LNCaP clone FGC (cell line): ENCODE results near the gene EGR1.
"Not testable (repeated sequence)": the region's sequence is repeated elsewhere in the genome, so short reads cannot be mapped to it uniquely, and the experiment has no call there.

Source experiments
- DNase-seq: peaks from one replicate; pipeline ENCODE4 v3.0.0-alpha.2; 2011; ENCODE audit warnings: low read depth
- H3K4me3 ChIP-seq: 2 replicates; pipeline ENCODE4 v1.5.1; 2011; ENCODE audit warnings: mild to moderate bottlenecking, low read depth, low read length, control low read depth
- TF ChIP-seq, protein P1 (sequence below): IDR thresholded peaks from 2 replicates; pipeline ENCODE4 v1.5.1; 2012; ENCODE audit warnings: mild to moderate bottlenecking; ENCODE audit not compliant: control insufficient read depth, insufficient read depth; ENCODE audit errors: extremely low read depth

The EGR1 gene

DNA sequence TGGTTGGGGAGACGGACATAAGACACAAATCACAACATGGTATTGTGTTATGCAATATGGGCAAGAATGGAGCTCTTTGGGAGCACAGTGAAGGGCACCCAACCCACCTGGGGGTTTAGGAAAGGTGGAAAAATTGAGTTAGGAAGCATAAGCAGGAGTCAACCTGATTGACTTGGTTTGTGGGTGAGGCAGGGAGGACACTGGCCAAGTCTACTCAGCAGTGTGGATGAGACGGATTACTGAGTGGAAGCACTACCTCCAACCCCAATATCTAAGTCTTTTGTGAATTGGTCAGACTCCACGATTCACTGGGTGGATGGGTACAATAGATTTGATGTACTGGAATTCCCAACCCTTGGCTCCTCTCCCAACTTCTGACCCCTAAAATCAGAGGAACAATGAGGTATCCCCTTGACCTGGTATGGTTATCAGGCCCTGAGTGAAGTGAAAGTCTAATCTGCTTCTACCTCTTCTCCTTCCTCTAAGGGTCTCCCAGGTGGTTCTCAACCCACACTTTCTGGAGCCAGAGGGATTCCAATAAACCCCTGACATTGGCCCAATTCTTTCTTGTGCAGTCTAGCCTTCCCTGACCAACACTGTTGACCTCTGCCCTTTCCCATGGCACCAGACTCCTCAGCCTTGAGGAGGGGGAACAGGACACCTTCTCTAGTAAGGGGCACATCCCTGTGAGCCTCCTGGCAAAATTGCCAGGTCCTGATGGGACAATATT, 5.2 kb downstream of the EGR1 start:
- TF ChIP-seq, protein P1, sequence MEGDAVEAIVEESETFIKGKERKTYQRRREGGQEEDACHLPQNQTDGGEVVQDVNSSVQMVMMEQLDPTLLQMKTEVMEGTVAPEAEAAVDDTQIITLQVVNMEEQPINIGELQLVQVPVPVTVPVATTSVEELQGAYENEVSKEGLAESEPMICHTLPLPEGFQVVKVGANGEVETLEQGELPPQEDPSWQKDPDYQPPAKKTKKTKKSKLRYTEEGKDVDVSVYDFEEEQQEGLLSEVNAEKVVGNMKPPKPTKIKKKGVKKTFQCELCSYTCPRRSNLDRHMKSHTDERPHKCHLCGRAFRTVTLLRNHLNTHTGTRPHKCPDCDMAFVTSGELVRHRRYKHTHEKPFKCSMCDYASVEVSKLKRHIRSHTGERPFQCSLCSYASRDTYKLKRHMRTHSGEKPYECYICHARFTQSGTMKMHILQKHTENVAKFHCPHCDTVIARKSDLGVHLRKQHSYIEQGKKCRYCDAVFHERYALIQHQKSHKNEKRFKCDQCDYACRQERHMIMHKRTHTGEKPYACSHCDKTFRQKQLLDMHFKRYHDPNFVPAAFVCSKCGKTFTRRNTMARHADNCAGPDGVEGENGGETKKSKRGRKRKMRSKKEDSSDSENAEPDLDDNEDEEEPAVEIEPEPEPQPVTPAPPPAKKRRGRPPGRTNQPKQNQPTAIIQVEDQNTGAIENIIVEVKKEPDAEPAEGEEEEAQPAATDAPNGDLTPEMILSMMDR, result no peak
- DNase-seq, result no peak
- H3K4me3 ChIP-seq, result no peak overlapping the region

DNA sequence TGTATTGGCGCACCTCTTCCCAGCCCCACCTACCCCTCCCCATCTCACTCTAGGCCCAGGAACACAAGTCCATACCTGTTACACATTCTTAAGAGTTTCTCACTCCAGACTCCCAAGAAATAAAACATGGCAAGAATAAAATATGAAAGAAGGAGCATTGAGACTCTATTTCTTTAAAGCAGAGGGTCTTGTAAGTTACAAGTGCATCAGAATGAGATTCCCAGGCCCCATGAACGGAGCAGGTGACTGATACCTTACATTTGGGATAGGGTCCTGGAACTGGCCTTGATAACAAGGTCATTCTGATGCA, 5.7 kb downstream of the EGR1 start:
- H3K4me3 ChIP-seq, result no peak overlapping the region
- TF ChIP-seq, protein P1, result no peak
- no peak for DNase-seq

DNA sequence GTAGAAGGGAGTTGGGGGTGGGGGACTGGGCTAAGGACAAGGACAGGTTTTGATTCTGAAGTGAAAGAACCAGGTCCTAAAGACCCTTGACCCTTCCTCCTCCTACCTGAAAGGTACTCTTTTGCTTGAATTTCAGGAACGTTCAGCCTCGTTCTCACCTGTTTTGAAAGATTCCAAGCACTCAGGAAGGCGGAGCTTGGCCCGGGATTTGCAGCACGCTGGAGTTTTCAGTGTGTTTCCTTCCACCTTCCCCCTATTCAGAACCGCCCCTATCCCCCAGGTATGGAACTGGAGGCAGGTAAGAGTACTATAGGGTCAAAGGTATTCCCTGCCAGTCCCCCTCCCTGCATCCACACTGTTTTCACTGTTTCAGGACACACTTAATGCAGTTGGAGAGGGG, 7.1 kb downstream of the EGR1 start:
- TF ChIP-seq, protein P1, result no peak
- no peak overlapping the region for H3K4me3 ChIP-seq
- DNase-seq, result no peak

DNA sequence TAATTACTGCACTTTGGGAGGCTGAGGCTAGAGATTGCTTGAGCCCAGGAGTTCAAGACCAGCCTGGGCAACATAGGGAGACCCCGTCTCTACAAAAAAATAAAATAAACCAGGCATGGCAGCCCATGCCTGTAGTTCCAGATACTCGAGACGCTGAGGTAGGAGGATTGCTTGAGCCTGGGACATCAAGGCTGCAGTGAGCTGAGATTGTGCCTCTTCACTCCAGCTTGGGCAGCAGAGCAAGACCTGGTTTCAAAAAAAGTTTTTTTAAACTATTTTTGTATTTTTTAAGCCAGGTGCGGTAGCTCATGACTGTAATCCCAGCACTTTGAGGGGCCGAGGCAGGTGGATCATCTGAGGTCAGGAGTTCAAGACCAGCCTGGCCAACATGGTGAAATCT, 7.9 kb downstream of the EGR1 start:
- not testable (repeated sequence) for H3K4me3 ChIP-seq, DNase-seq

DNA sequence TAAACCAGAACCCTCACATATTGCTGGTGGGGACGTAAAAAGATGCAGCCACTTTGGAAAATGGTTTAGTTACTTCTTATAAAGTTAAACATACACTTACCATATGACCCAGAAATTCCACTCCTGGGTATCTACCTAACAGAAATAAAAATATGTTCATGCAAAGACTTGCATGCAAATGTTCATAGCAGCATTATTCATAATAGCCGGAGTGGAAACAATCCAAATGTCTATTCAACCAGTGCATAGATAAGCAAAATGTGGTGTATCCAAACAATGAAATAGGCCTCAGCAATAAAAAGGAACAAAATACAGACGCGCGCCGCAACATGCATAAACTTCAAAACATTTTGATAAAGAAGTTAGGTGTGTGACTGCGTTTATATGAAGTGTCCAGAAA, 11.6 kb downstream of the EGR1 start:
- H3K4me3 ChIP-seq, result no peak overlapping the region
- TF ChIP-seq, protein P1, result no peak

DNA sequence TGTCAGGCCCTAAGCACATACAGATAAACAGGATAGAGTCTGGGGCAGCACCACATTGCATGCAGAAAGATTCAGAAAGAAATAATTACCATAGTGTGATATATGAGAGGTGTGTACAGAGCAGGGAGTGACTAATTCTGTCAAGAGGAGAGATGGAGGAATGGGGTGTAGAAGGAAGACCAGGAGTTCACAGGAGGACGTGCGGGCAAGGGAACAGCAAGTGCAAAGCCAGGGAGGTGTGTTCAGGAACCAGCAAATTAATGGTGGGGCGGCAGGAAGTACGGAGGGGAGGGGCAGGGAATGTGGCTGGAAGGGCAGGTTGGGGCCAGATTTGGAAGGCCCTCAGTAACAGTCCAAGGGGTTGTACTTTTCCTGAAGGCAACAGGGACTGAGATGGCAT, 17.4 kb downstream of the EGR1 start:
- TF ChIP-seq, protein P1, result no peak
- no peak for DNase-seq
- no peak overlapping the region for H3K4me3 ChIP-seq

More for the DNA sequence above, 11.6 kb downstream of the EGR1 start:
- DNase-seq, result no peak

DNA sequence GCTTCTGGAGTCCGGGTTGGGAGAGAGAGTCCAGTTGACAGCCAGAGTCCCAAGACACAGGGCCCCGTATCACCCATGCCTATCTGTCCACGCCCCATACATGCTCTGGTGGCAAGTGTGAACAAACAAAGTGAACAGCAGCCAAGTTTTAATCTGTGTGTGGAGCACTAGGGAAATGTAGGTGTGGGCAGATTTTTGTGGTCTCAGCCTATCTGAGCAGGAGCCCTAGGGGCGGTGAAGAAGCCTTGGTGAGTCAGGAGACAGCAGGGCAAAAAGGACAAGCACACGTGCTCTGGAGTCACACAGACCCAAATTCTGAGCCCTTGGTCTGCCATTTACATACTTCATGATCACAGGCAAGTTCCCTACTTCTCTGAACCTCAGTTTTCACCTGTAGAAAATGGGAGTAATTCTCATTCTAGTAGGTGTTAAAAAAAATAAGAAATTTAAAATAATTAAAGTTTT, 23.2 kb downstream of the EGR1 start:
- TF ChIP-seq, protein P1, result no peak
- DNase-seq, result no peak
- H3K4me3 ChIP-seq, result no peak overlapping the region
